HepG2 (cell line): Measurements from ENCODE around the gene TPM2.

Experiments used
- ATF6 ChIP-seq: sonication (generic); formaldehyde crosslinking; conservative IDR thresholded peaks from 2 replicates; pipeline ENCODE4 v1.4.0; 2020; ENCODE audit warnings: missing genetic modification reagents
- HOXA7 ChIP-seq: sonication (generic); formaldehyde crosslinking; IDR thresholded peaks from 2 replicates; pipeline ENCODE4 v1.8.1; 2022; ENCODE audit warnings: mild to moderate bottlenecking, missing genetic modification reagents, moderate library complexity
- KDM2A ChIP-seq: sonication (generic); formaldehyde crosslinking; IDR thresholded peaks from 2 replicates; pipeline ENCODE4 v1.4.0; 2020; ENCODE audit warnings: low read depth, missing genetic modification reagents, borderline replicate concordance
- STAT5B ChIP-seq: sonication (generic); formaldehyde crosslinking; IDR thresholded peaks from 2 replicates; pipeline ENCODE4 v1.4.0; 2020; ENCODE audit warnings: missing genetic modification reagents
- TF ChIP-seq, protein P1 (sequence below): sonication (generic); formaldehyde crosslinking; IDR thresholded peaks from 2 replicates; pipeline ENCODE4 v1.5.0; 2020; ENCODE audit warnings: mild to moderate bottlenecking, missing genetic modification reagents, moderate library complexity
- TF ChIP-seq, protein P2 (sequence below): sonication (generic); formaldehyde crosslinking; IDR thresholded peaks from 2 replicates; pipeline ENCODE4 v1.4.0; 2020; ENCODE audit warnings: missing genetic modification reagents
- TF ChIP-seq, protein P3 (sequence below): sonication (generic); formaldehyde crosslinking; conservative IDR thresholded peaks from 2 replicates; pipeline ENCODE4 v1.4.0; 2020; ENCODE audit warnings: missing genetic modification reagents
- TF ChIP-seq, protein P4 (sequence below): sonication (generic); formaldehyde crosslinking; IDR thresholded peaks from 2 replicates; pipeline ENCODE4 v1.4.0; 2020; ENCODE audit warnings: missing genetic modification reagents

- TF ChIP-seq, protein P1, sequence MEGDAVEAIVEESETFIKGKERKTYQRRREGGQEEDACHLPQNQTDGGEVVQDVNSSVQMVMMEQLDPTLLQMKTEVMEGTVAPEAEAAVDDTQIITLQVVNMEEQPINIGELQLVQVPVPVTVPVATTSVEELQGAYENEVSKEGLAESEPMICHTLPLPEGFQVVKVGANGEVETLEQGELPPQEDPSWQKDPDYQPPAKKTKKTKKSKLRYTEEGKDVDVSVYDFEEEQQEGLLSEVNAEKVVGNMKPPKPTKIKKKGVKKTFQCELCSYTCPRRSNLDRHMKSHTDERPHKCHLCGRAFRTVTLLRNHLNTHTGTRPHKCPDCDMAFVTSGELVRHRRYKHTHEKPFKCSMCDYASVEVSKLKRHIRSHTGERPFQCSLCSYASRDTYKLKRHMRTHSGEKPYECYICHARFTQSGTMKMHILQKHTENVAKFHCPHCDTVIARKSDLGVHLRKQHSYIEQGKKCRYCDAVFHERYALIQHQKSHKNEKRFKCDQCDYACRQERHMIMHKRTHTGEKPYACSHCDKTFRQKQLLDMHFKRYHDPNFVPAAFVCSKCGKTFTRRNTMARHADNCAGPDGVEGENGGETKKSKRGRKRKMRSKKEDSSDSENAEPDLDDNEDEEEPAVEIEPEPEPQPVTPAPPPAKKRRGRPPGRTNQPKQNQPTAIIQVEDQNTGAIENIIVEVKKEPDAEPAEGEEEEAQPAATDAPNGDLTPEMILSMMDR (CRISPR knock-in tag) = peak; percentile 81
- TF ChIP-seq KDM2A (CRISPR knock-in tag) (no peak), STAT5B (CRISPR knock-in tag) (no peak), ATF6 (CRISPR knock-in tag) (no peak), HOXA7 (CRISPR knock-in tag) (no peak)
- TF ChIP-seq, protein P2, sequence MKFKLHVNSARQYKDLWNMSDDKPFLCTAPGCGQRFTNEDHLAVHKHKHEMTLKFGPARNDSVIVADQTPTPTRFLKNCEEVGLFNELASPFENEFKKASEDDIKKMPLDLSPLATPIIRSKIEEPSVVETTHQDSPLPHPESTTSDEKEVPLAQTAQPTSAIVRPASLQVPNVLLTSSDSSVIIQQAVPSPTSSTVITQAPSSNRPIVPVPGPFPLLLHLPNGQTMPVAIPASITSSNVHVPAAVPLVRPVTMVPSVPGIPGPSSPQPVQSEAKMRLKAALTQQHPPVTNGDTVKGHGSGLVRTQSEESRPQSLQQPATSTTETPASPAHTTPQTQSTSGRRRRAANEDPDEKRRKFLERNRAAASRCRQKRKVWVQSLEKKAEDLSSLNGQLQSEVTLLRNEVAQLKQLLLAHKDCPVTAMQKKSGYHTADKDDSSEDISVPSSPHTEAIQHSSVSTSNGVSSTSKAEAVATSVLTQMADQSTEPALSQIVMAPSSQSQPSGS (CRISPR knock-in tag) = no peak
- TF ChIP-seq, protein P3, sequence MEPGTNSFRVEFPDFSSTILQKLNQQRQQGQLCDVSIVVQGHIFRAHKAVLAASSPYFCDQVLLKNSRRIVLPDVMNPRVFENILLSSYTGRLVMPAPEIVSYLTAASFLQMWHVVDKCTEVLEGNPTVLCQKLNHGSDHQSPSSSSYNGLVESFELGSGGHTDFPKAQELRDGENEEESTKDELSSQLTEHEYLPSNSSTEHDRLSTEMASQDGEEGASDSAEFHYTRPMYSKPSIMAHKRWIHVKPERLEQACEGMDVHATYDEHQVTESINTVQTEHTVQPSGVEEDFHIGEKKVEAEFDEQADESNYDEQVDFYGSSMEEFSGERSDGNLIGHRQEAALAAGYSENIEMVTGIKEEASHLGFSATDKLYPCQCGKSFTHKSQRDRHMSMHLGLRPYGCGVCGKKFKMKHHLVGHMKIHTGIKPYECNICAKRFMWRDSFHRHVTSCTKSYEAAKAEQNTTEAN (CRISPR knock-in tag) = no peak
- TF ChIP-seq, protein P4, sequence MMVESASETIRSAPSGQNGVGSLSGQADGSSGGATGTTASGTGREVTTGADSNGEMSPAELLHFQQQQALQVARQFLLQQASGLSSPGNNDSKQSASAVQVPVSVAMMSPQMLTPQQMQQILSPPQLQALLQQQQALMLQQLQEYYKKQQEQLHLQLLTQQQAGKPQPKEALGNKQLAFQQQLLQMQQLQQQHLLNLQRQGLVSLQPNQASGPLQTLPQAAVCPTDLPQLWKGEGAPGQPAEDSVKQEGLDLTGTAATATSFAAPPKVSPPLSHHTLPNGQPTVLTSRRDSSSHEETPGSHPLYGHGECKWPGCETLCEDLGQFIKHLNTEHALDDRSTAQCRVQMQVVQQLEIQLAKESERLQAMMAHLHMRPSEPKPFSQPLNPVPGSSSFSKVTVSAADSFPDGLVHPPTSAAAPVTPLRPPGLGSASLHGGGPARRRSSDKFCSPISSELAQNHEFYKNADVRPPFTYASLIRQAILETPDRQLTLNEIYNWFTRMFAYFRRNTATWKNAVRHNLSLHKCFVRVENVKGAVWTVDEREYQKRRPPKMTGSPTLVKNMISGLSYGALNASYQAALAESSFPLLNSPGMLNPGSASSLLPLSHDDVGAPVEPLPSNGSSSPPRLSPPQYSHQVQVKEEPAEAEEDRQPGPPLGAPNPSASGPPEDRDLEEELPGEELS = no peak
Observed at GRCh38 chr9:35736201-35736633, 46.5 kb upstream of the TPM2 start.
